Left ventricle myocardium superior (tissue), 1 donor: ENCODE measurements around the gene LAG3. TPM values are rescaled to one million over a fixed set of nuclear protein-coding genes. Genes with fewer than 3 reads are reported as not detected.

Experiments used
- ATAC-seq: fragments of 200-7000 bp; cut with Tn5 transposase; one replicate; pipeline ENCODE4 v1.9.1; 2020; ENCODE audit warnings: mild to moderate bottlenecking, moderate library complexity
- DNase-seq: peaks from one replicate; pipeline ENCODE4 v3.0.0-alpha.2; 2020
- intact Hi-C: fragments of 100-400 bp; cut with micrococcal nuclease; formaldehyde crosslinking; loops from one replicate; pipeline ENCODE4 v1.11.0; 2022
- total RNA-seq: library from RNA; stranded (reverse); fragmentation: NEBNext Ultra II Directional; extraction: Animal tissue kit (Norgen Biotek cat#: 25700); gene quantifications from one replicate; pipeline ENCODE4 v1.2.1, GENCODE V29; 2021
- donor health status: DM: no; HTN: yes; CAD: no; lungs with severe emphysema.

Gene LAG3
- total RNA-seq, 1 donor from 2014 or later = 0.37 TPM

GRCh38 chr12:6783828-6784227, 11.5 kb downstream of the LAG3 start:
- intact Hi-C loops = no loop called here
- ATAC-seq = no peak
- DNase-seq = no peak

- DNase-seq (no peak), ATAC-seq (no peak)
- intact Hi-C loops = no loop called here
Measured at GRCh38 chr12:6784296-6784695, 12.0 kb downstream of the LAG3 start.

GRCh38 chr12:6784761-6785160, 12.4 kb downstream of the LAG3 start:
- DNase-seq (no peak), ATAC-seq (no peak)
- intact Hi-C loops = no loop called here

- no peak for ATAC-seq
- intact Hi-C loops = no loop called here
Measured at GRCh38 chr12:6786416-6787094, 14.2 kb downstream of the LAG3 start.

GRCh38 chr12:6787309-6787708, 15.0 kb downstream of the LAG3 start:
- ATAC-seq (no peak), DNase-seq (no peak)
- intact Hi-C loops = no loop called here

More at GRCh38 chr12:6786416-6787094, 14.2 kb downstream of the LAG3 start:
- DNase-seq = no peak

GRCh38 chr12:6788972-6789924, 16.9 kb downstream of the LAG3 start, which contains the start of gene CD4:
TSS of gene CD4 (plus strand) at chr12:6789528. CDS start at chr12:6800139, 10,611 bp downstream.
- DNase-seq (peak; percentile 77), ATAC-seq (peak; percentile 81)
- intact Hi-C loops = no loop called here

GRCh38 chr12:6790496-6791150, 18.3 kb downstream of the LAG3 start:
- DNase-seq = no peak
- ATAC-seq = no peak
- intact Hi-C loops = no loop called here

GRCh38 chr12:6791931-6792520, 19.7 kb downstream of the LAG3 start:
- DNase-seq = no peak
- intact Hi-C loops = no loop called here
- ATAC-seq = no peak

GRCh38 chr12:6792522-6793201, 20.3 kb downstream of the LAG3 start:
- ATAC-seq = peak; percentile 69
- DNase-seq = peak; percentile 55
- intact Hi-C loops = no loop called here

GRCh38 chr12:6795088-6795487, 22.8 kb downstream of the LAG3 start:
- ATAC-seq = no peak
- intact Hi-C loops = no loop called here

GRCh38 chr12:6796576-6796975, 24.3 kb downstream of the LAG3 start:
- no peak for DNase-seq
- ATAC-seq = no peak
- intact Hi-C loops = no loop called here

More at GRCh38 chr12:6795088-6795487, 22.8 kb downstream of the LAG3 start:
- DNase-seq = no peak

- intact Hi-C loops = no loop called here
- ATAC-seq (no peak), DNase-seq (no peak)
Measured at GRCh38 chr12:6799147-6799546, 26.8 kb downstream of the LAG3 start.

- no peak for DNase-seq
- no peak for ATAC-seq
- intact Hi-C loops = no loop called here
Measured at GRCh38 chr12:6807170-6807569, 34.9 kb downstream of the LAG3 start.

- intact Hi-C loops = no loop called here
- ATAC-seq = no peak
- DNase-seq = no peak
Measured at GRCh38 chr12:6809056-6809455, 36.7 kb downstream of the LAG3 start.

- DNase-seq = no peak
- ATAC-seq = no peak
- intact Hi-C loops = no loop called here
Measured at GRCh38 chr12:6810758-6811157, 38.4 kb downstream of the LAG3 start.

- intact Hi-C loops = no loop called here
Measured at GRCh38 chr12:6813363-6813762, 41.0 kb downstream of the LAG3 start.

GRCh38 chr12:6816598-6816997, 44.3 kb downstream of the LAG3 start:
- ATAC-seq (no peak), DNase-seq (no peak)
- intact Hi-C loops = no loop called here

More at GRCh38 chr12:6813363-6813762, 41.0 kb downstream of the LAG3 start:
- ATAC-seq (no peak), DNase-seq (no peak)

GRCh38 chr12:6817098-6817497, 44.8 kb downstream of the LAG3 start:
- DNase-seq = no peak
- no peak for ATAC-seq
- intact Hi-C loops = no loop called here

- intact Hi-C loops = no loop called here
- ATAC-seq = no peak
- DNase-seq = no peak
Measured at GRCh38 chr12:6817662-6818157, 45.4 kb downstream of the LAG3 start.
